BE2C (cell line): ENCODE measurements around the gene CHMP4B.

Source experiments
- DNase-seq: peaks from one replicate; pipeline ENCODE4 v3.0.0-alpha.2; 2020
- H3K27me3 ChIP-seq: fragments of 250-450 bp; sonication (Bioruptor Pico); 2 replicates; pipeline ENCODE4 v1.5.1; 2020; ENCODE audit warnings: mild to moderate bottlenecking
- H3K36me3 ChIP-seq: fragments of 250-450 bp; sonication (Bioruptor Pico); 2 replicates; pipeline ENCODE4 v1.5.1; 2020; ENCODE audit warnings: mild to moderate bottlenecking
- H3K4me1 ChIP-seq: fragments of 250-450 bp; sonication (Bioruptor Pico); 2 replicates; pipeline ENCODE4 v1.5.1; 2020
- H3K4me3 ChIP-seq: 2 replicates; pipeline ENCODE4 v1.5.1; 2011; ENCODE audit warnings: low read depth, low read length
- H3K9me3 ChIP-seq: fragments of 250-450 bp; sonication (Bioruptor Pico); 2 replicates; pipeline ENCODE4 v1.5.1; 2020
- CTCF ChIP-seq: IDR thresholded peaks from 2 replicates; pipeline ENCODE4 v1.5.1; 2012; ENCODE audit warnings: mild to moderate bottlenecking, low read depth, low read length

Gene CHMP4B

GRCh38 chr20:33777816-33778215 lies 33.3 kb upstream of the CHMP4B start:
- Histone ChIP-seq H3K4me1 (no peaks in the 10 kb centered on the region; the same call in 1 of the 2 replicates), H3K9me3 (no peaks in the 10 kb centered on the region), H3K4me3 (no peak overlapping the region), H3K36me3 (no peaks in the 10 kb centered on the region), H3K27me3 (no peaks in the 10 kb centered on the region)
- DNase-seq, result no peak
- TF ChIP-seq CTCF, result no peak

- no peak for TF ChIP-seq CTCF
- no peak for DNase-seq
- Histone ChIP-seq H3K4me1 (no peaks in the 10 kb centered on the region; the same call in 1 of the 2 replicates), H3K27me3 (no peaks in the 10 kb centered on the region), H3K9me3 (no peaks in the 10 kb centered on the region), H3K4me3 (no peak overlapping the region), H3K36me3 (no peaks in the 10 kb centered on the region)
These were observed 30.0 kb upstream of the CHMP4B start for GRCh38 chr20:33781133-33781532.

GRCh38 chr20:33781945-33782344 lies 29.2 kb upstream of the CHMP4B start:
- no peak for DNase-seq
- Histone ChIP-seq H3K4me3 (no peak overlapping the region), H3K4me1 (no peaks in the 10 kb centered on the region; the same call in 1 of the 2 replicates), H3K36me3 (no peaks in the 10 kb centered on the region), H3K27me3 (no peaks in the 10 kb centered on the region), H3K9me3 (no peaks in the 10 kb centered on the region)
- no peak for TF ChIP-seq CTCF

GRCh38 chr20:33783256-33783655 lies 27.9 kb upstream of the CHMP4B start:
- no peak for DNase-seq
- H3K4me3 ChIP-seq, result no peak overlapping the region
- H3K27me3 ChIP-seq, result no peaks in the 10 kb centered on the region
- no peak for TF ChIP-seq CTCF
- no peaks in the 10 kb centered on the region; the same call in 1 of the 2 replicates for H3K4me1 ChIP-seq
- no peaks in the 10 kb centered on the region for H3K36me3 ChIP-seq
- no peaks in the 10 kb centered on the region for H3K9me3 ChIP-seq

GRCh38 chr20:33783818-33784217 lies 27.3 kb upstream of the CHMP4B start:
- H3K4me1 ChIP-seq, result no peaks in the 10 kb centered on the region; the same call in 1 of the 2 replicates
- no peaks in the 10 kb centered on the region for H3K27me3 ChIP-seq
- TF ChIP-seq CTCF, result no peak
- no peak for DNase-seq
- H3K4me3 ChIP-seq, result no peak overlapping the region
- H3K36me3 ChIP-seq, result no peaks in the 10 kb centered on the region
- no peaks in the 10 kb centered on the region for H3K9me3 ChIP-seq

GRCh38 chr20:33784225-33784624 lies 26.9 kb upstream of the CHMP4B start:
- no peaks in the 10 kb centered on the region for H3K36me3 ChIP-seq
- H3K27me3 ChIP-seq, result no peaks in the 10 kb centered on the region
- DNase-seq, result no peak
- H3K4me3 ChIP-seq, result no peak overlapping the region
- H3K4me1 ChIP-seq, result peaks cover 1% of the 10 kb centered on the region; the same call in 1 of the 2 replicates
- TF ChIP-seq CTCF, result no peak
- no peaks in the 10 kb centered on the region for H3K9me3 ChIP-seq
